Measurements from ENCODE around the gene JRKL.
"Not testable (repeated sequence)": the region's sequence is repeated elsewhere in the genome, so short reads cannot be mapped to it uniquely, and the experiment has no call there.

JRKL gene

DNA sequence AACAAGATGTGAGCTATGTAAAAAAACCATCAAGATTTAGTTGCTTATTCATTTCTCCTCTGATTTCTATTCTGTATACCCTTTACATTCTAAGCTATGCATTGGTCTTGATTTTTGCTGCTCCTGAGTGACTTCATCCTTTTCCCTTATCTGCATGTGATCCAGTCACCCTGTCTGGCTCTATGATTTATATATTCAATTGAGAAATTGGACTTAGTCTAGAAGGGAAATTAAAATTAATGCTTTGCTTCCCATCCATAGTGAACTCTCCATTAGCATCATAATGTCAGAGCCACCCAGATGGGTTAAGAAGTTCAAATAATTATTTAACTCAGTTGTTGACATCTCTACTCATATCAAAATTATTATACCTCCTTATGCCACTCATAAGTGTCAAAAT, 5.0 kb downstream of the JRKL start:
- ATAC-seq, result no peak

DNA sequence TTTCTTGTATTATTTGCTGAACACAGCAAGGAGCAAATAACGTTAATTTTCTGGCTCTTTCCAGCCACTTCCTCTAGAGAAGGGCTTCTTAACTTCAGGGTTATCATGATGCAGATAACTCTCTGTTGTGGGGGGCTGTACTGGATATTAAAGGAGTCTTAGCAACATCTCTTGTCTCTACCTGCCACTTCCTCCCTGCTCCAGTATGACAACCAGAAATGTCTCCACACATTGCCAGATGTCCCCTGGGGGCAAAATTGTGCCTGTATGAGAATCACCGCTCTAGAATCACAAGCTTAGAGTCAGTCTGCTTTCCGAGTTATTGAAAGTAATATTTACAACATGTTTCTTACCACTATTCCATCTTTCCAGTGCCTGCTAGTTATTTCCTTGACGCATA, 6.8 kb downstream of the JRKL start:
- ATAC-seq, result no peak

DNA sequence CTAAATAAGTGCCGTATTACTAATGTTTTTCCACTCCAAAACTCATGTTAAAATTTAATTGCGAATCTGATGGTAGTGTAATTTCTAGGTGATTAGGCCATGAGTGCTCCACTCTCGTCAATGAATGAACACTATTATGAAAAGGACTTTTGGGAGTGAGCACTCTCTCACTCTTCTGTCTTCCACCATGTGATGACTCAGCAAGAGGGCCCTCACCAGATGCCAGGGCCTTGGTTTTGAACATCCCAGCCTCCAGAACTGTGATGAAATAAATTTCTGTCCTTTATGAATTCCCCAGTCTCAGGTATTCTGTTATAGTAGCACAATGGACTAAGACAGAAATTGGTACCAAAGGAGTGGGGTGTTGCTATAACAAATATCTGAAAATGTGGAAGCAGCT, 8.1 kb downstream of the JRKL start:
- ATAC-seq, result no peak

DNA sequence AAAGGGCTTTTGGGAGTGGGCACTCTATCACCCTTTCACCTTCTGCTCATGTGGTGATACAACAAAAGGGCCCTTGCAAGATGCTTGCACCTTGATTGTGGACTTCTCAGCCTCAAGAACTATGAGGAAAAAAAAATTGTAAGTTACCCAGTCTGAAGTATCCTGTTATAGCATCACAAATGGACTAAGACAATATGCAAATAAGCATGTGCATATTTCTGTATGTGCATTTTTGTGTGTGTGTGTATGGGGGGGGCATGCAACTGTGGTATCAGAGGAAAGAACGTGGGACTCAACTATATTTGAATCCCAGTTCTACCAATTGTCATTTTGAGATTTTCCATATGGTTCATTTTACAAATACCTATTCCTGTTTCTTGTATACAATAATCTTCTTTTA, 10.9 kb downstream of the JRKL start:
- ATAC-seq, result no peak

DNA sequence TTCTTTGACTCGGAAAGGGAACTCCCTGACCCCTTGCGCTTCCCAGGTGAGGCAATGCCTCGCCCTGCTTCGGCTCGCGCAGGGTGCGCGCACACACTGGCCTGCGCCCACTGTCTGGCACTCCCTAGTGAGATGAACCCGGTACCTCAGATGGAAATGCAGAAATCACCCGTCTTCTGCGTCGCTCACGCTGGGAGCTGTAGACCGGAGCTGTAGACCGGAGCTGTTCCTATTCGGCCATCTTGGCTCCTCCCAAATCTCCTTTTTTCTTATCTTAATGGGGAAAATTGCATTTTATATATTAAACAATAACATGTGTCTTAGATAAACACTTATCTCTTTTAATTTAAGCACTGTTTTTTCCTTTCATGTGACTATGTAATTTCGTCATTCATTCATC, 21.6 kb downstream of the JRKL start:
- not testable (repeated sequence) for ATAC-seq

DNA sequence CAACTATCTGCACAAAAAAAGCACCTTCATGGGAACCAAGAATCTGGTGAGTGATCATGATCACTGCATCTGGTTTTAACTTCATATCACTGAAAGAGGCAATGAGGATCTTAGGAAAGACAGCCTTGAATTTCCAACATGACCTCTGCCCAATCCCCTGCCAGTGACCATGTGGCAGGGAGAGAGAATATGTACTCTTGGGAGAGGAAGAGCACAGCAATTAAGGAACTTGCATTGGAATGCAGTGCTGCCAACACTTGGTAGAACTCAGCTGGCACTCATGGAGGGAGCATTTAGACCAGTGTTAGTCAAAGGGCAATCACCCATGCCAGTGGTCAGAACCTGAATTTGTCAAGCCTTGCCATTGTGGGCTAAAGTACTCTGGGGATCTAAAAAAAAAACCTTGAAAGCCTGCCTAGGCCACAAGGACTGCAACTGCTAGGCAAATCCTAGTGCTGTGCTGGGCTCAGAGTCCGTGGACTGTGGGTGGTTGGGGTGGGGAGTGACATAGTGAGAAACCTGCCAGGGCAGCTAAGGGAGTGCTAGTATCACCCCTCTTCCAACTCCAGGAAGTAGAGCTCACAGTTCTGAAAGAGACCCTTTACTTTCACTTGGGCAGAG, 23.1 kb downstream of the JRKL start:
- ATAC-seq, result no peak

DNA sequence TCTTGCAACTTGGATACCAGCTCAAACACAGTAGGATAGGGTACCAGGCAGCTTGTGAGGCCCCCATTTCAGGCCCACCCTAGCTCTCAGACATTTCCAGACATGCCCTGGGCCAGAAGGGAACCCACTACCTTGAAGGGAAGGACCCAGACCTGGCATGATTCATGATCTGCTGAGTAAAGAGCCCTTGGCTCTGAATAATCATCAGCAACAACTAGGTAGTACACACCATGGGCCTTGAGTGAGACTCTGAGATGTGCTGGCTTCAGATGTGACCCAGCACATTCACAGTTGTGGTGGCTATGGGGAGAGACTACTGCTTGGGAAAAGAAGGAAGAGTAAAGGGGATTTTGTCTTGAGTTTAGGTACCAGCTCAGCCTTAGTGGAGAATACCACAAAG, 23.6 kb downstream of the JRKL start:
- ATAC-seq, result no peak

DNA sequence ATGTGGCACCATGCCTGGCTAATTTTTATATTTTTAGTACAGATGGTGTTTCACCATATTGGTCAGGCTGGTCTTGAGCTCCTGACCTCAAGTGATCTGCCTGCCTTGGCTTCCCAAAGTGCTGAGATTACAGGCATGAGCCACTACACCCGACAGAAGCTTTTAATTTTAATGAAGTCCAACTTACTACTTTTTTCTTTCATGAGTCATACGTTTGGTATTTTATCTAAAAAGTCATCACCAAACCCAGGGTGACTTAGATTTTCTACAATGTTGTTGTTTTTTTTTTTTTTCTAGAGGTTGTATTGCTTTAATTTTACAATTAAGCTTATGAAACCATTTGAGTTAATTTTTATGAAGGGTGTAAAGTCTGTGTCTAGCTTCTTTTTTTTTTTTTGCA, 34.9 kb downstream of the JRKL start:
- ATAC-seq, result peak in 1 of 2 donors; percentile 56

DNA sequence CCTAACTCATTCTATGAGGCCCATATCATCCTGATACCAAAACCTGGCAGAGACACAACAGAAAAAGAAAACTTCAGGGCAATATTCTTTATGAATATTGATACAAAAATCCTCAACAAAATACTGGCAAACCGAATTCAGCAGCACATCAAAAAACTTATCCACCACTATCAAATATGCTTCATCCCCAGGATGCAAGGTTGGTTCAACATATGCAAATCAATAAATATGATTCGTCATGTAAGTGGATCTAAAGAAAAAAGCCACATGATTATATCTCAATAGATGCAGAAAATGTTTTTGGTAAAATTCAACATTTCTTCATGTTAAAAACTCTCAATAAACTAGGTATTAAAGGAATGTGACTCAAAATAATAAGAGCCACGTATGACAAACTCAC, 40.9 kb downstream of the JRKL start:
- no peak for ATAC-seq

DNA sequence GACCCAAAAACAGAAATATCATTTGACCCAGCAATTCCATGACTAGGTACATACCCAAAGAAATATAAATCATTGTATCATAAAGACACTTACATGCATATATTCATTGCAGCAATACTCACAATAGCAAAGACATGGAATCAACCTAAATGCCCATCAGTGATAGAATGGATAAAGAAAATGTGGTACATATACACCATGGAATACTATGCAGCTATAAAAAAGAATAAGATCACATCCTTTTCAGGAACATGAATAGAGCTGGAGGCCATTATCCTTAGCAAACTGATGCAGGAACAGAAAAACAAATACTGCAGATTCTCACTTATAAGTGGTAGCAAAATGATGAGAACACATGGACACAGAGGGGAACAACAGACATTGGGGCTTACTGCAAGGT, 42.8 kb downstream of the JRKL start:
- ATAC-seq, result not testable (repeated sequence)

All from activated CD4-positive, CD25-positive, alpha-beta regulatory T cell treated with anti-CD3 and anti-CD28 coated beads, Interleukin-2, amount 50 U/mL, for 24 hours (primary cell).